Activated naive CD8-positive, alpha-beta T cell treated with anti-CD3 and anti-CD28 coated beads, Interleukin-2, amount 10 ng/mL, durations not matched to agents 7 days and 5 days (primary cell): ENCODE data around the gene BLACAT1. TPM values are rescaled to one million over a fixed set of nuclear protein-coding genes. Genes with fewer than 3 reads are reported as not detected.

Experiments
- ATAC-seq: fragments of 150-1000 bp; cut with Tn5 transposase; one replicate; pipeline ENCODE4 v1.10.0; 2021; ENCODE audit warnings: low read depth, moderate library complexity
- POLR2A ChIA-PET: fragments of 350-600 bp; sonication (Branson Sonifier 250); formaldehyde crosslinking; loops from one replicate; lab custom pipeline; 2021; ENCODE audit warnings: antibody characterized with exemption; lab: Charles Lee
- DNase-seq: peaks from one replicate; pipeline ENCODE4 v3.0.0; 2021
- H3K27ac Mint-ChIP-seq: one replicate; pipeline ENCODE4 v1.8.0; 2022; ENCODE audit warnings: mild to moderate bottlenecking, mixed read lengths
- H3K27me3 Mint-ChIP-seq: one replicate; pipeline ENCODE4 v1.8.0; 2022; ENCODE audit warnings: mild to moderate bottlenecking, moderate library complexity, mixed read lengths
- H3K36me3 Mint-ChIP-seq: one replicate; pipeline ENCODE4 v1.8.0; 2021; ENCODE audit warnings: mild to moderate bottlenecking, mixed read lengths
- H3K4me1 Mint-ChIP-seq: one replicate; pipeline ENCODE4 v1.8.0; 2021; ENCODE audit warnings: mixed read lengths
- H3K4me3 Mint-ChIP-seq: one replicate; pipeline ENCODE4 v1.8.0; 2022; ENCODE audit warnings: mild to moderate bottlenecking, moderate library complexity, mixed read lengths
- H3K9me3 Mint-ChIP-seq: one replicate; pipeline ENCODE4 v1.8.0; 2021; ENCODE audit warnings: mixed read lengths
- total RNA-seq, 2 experiments: library from RNA; stranded (reverse); gene quantifications; one replicate each; pipeline ENCODE4 v1.2.3, GENCODE V29; 2021

Gene BLACAT1
- under 1 TPM; 0.51 to 0.83 TPM for total RNA-seq

DNA sequence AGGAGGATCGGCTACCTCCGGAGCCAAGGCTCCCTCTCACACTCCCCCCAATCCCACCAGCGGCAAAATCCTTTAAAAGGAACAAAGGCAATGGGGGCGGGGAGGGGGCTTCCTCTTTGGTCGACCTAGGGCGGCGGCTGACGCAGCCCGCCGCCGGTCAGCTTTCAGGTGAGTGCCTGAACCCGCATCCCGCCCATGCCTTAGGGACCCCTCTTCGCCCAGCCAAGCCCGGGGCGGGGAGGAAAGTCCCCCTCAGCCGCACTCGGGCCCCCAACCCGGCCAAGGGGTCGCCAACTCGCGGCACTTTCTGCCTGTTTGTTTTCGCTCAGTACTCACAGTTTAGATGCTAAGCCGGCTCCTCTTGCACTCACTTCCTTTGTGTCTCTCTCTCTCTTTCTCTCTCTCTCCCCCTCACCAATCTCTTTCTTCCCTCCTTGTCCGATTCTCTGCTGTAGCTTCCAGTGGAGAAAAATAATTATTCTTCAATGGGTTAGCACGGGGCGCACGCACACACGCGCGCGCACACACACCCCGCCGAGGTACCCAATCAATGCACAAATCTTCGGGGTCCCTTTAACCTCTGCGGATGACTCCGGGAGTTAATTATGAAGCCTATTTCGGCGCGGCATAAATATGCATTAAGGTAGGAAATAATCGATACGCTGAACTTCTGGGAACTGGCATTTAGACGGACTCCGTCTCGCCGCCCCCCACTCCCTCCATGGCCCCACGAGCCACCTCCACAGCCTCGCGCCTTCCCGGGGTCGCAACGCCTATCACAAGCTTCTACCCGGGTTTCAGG is at the start of gene BLACAT1:
Gene BLACAT1, minus strand, starts transcription at position 465 of the 802 bp plus-strand sequence.
- Mint-ChIP-seq H3K27ac (peak within 1 kb of the TSS; percentile 1), H3K36me3 (no peaks in the 10 kb centered on the region), H3K4me1 (peaks cover 9% of the 10 kb centered on the region), H3K9me3 (no peaks in the 10 kb centered on the region), H3K4me3 (peak within 1 kb of the TSS; percentile 71), H3K27me3 (peaks cover 79% of the 10 kb centered on the region)
- ATAC-seq (no peak), DNase-seq (no peak)
- POLR2A ChIA-PET: no interaction called here

GRCh38 chr1:205505076-205505729 is 49.4 kb upstream of the BLACAT1 start:
- Mint-ChIP-seq H3K27ac (peak overlapping the region; percentile 45), H3K36me3 (no peaks in the 10 kb centered on the region), H3K27me3 (peaks cover 2% of the 10 kb centered on the region), H3K4me1 (peaks cover 12% of the 10 kb centered on the region), H3K9me3 (no peaks in the 10 kb centered on the region), H3K4me3 (peak overlapping the region; percentile 85)
- POLR2A ChIA-PET: no interaction called here
- ATAC-seq: peak; percentile 5
- DNase-seq: no peak

- Mint-ChIP-seq H3K4me3 (peak within 1 kb of the TSS; percentile 85), H3K36me3 (no peaks in the 10 kb centered on the region), H3K4me1 (peaks cover 12% of the 10 kb centered on the region), H3K9me3 (no peaks in the 10 kb centered on the region), H3K27ac (peak within 1 kb of the TSS; percentile 72), H3K27me3 (peaks cover 2% of the 10 kb centered on the region)
- POLR2A ChIA-PET: no interaction called here
- peak; percentile 67 for DNase-seq
- peak; percentile 79 for ATAC-seq
Measured at GRCh38 chr1:205504311-205505075, 48.6 kb upstream of the BLACAT1 start, which contains the start of gene CDK18. Gene CDK18 (plus strand): TSS chr1:205504669. CDS start chr1:205523168, 18,499 bp downstream.

GRCh38 chr1:205502992-205503391 is 47.1 kb upstream of the BLACAT1 start:
- no peak overlapping the region for H3K27ac Mint-ChIP-seq
- DNase-seq (no peak), ATAC-seq (no peak)
- H3K36me3 Mint-ChIP-seq: no peaks in the 10 kb centered on the region
- peaks cover 12% of the 10 kb centered on the region for H3K4me1 Mint-ChIP-seq
- H3K27me3 Mint-ChIP-seq: peaks cover 2% of the 10 kb centered on the region
- POLR2A ChIA-PET: no interaction called here
- H3K9me3 Mint-ChIP-seq: no peaks in the 10 kb centered on the region
- H3K4me3 Mint-ChIP-seq: no peak overlapping the region

DNA sequence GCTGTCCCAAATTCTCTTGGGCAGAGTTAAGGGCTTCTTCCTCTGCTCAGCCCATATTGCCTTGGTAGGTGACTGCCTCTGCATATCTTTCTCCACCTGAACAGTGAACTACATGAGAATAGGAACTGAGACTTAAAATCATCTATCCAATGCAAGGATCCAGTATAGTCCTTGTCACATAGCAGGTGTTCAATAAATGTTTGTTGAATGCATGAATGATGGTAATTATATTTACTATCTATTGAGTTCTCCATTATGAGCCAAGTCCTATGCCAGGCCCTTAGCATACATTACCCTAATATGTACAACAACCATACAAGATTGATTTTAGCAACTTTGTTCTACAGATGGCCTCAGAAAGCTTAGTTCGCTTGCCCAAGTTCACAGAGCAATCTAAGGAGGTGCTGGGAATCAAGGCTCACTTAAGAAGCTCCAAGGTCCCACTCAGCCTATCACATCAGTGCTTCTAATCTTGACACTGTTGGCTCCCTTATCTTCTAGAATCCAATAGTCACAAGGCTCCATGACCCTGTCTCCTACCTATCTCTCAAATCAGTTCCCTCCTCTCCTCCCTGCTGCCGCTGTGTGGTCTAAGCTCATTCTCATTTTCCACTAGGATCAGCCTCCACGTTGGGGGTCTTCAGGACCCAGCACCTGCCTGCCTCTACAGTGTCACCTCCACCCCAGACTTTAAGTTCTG is 46.4 kb upstream of the BLACAT1 start:
- Mint-ChIP-seq H3K36me3 (no peaks in the 10 kb centered on the region), H3K27me3 (peaks cover 2% of the 10 kb centered on the region), H3K4me1 (peaks cover 12% of the 10 kb centered on the region), H3K4me3 (no peak overlapping the region), H3K9me3 (no peaks in the 10 kb centered on the region), H3K27ac (no peak overlapping the region)
- DNase-seq: no peak
- POLR2A ChIA-PET: no interaction called here
- ATAC-seq: no peak

GRCh38 chr1:205500240-205501233 is 44.7 kb upstream of the BLACAT1 start:
- no peaks in the 10 kb centered on the region for H3K36me3 Mint-ChIP-seq
- H3K27ac Mint-ChIP-seq: no peak overlapping the region
- H3K9me3 Mint-ChIP-seq: no peaks in the 10 kb centered on the region
- peaks cover 5% of the 10 kb centered on the region for H3K27me3 Mint-ChIP-seq
- POLR2A ChIA-PET: no interaction called here
- ATAC-seq (no peak), DNase-seq (no peak)
- no peak overlapping the region for H3K4me3 Mint-ChIP-seq
- peaks cover 9% of the 10 kb centered on the region for H3K4me1 Mint-ChIP-seq

- no peak for ATAC-seq
- H3K9me3 Mint-ChIP-seq: no peaks in the 10 kb centered on the region
- POLR2A ChIA-PET: no interaction called here
- H3K4me1 Mint-ChIP-seq: peaks cover 4% of the 10 kb centered on the region
- H3K4me3 Mint-ChIP-seq: no peak overlapping the region
- H3K36me3 Mint-ChIP-seq: no peaks in the 10 kb centered on the region
- peaks cover 5% of the 10 kb centered on the region for H3K27me3 Mint-ChIP-seq
- no peak for DNase-seq
- H3K27ac Mint-ChIP-seq: no peak overlapping the region
Measured at GRCh38 chr1:205499789-205500188, 43.9 kb upstream of the BLACAT1 start.

DNA sequence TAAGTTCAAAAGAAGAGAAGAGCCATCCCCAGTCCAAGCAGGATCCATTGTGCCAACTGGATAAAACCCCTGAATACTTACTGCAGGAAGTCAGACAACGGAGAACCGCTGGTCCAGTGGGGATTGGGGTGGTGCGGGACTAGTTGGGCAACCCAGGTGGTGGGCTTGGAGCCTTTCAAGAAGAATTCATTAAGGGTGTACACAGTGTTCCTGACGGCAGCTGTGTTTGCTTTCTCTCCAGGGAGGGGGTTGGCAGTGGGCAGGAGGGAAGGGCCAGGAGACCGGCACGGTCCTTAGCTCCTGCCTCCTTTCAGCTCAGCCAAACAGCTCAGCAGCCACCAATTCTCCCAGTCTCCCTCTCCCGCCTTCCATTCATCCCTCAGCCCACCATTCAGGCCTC is 41.5 kb upstream of the BLACAT1 start:
- POLR2A ChIA-PET: no interaction called here
- Mint-ChIP-seq H3K4me1 (peaks cover 2% of the 10 kb centered on the region), H3K27ac (no peak overlapping the region), H3K9me3 (no peaks in the 10 kb centered on the region), H3K36me3 (no peaks in the 10 kb centered on the region), H3K4me3 (no peak overlapping the region), H3K27me3 (peaks cover 20% of the 10 kb centered on the region)
- ATAC-seq (no peak), DNase-seq (no peak)

DNA sequence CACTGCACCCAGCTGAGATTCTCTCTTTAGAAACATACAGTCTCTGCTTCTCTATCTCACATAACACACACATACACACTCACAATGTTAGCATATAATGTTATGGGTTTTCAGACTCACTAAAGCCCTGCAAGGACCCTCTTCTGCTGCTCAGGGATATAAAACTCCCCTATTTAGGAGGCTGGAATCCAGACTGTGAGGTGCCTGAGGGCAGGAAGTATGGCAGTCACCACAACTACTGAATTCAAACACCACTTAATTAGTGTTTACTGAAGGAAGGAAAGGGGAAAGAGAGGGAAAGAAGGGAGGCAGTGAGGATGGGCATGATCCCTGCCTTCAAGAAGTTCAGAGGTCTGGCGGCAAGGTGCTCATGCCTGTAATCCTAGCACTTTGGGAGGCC is 40.8 kb upstream of the BLACAT1 start:
- Mint-ChIP-seq H3K9me3 (no peaks in the 10 kb centered on the region), H3K36me3 (no peaks in the 10 kb centered on the region), H3K27me3 (peaks cover 25% of the 10 kb centered on the region), H3K4me3 (no peak overlapping the region), H3K27ac (no peak overlapping the region), H3K4me1 (peaks cover 2% of the 10 kb centered on the region)
- ATAC-seq (no peak), DNase-seq (no peak)
- POLR2A ChIA-PET: no interaction called here

DNA sequence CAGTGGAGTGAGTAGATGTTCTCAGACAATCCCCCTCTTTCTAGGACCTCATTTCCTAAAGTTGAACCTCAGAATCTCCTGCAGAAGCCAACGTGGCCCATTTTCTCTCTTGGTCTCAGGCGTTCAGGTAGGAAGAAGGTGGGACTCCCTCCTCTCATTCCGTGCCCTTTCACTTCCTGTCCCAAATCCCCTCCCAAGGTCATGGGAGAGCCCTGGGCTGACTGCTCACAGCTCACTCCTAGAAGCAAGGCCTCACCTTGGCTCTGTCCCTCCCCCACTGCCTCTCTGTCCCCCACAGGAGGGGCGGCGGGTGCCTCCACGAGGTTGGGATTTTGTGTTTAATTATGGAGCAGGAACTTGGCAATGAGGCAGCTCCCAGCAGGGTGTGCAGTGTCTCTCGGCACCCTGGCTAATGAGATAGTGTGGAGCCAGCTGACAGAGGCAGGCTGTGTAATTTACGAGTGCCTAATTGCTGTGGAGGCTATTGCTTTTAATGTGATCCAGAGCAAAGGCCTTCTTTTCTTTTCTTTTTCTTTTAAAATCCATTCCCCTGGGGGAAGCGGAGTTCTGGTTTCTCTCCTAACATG is 39.5 kb upstream of the BLACAT1 start:
- Mint-ChIP-seq H3K4me1 (peaks cover 2% of the 10 kb centered on the region), H3K36me3 (no peaks in the 10 kb centered on the region), H3K9me3 (no peaks in the 10 kb centered on the region), H3K27me3 (peaks cover 27% of the 10 kb centered on the region), H3K4me3 (no peak overlapping the region), H3K27ac (no peak overlapping the region)
- ATAC-seq (no peak), DNase-seq (no peak)
- POLR2A ChIA-PET: no interaction called here

GRCh38 chr1:205494115-205494514 is 38.3 kb upstream of the BLACAT1 start:
- ATAC-seq: no peak
- no peaks in the 10 kb centered on the region for H3K36me3 Mint-ChIP-seq
- H3K4me1 Mint-ChIP-seq: peaks cover 8% of the 10 kb centered on the region
- peaks cover 27% of the 10 kb centered on the region for H3K27me3 Mint-ChIP-seq
- POLR2A ChIA-PET: no interaction called here
- no peak overlapping the region for H3K4me3 Mint-ChIP-seq
- no peak for DNase-seq
- H3K9me3 Mint-ChIP-seq: no peaks in the 10 kb centered on the region
- H3K27ac Mint-ChIP-seq: no peak overlapping the region
